Measurements from ENCODE around the gene ZNF134. TPM values are rescaled to one million over a fixed set of nuclear protein-coding genes. Genes with fewer than 3 reads are reported as not detected.
A peak's percentile ranks its signal among the peaks of the same experiment; 100 is the strongest.

ZNF134 gene
- total and polyA plus RNA-seq, 9 of the 15 experiments (the other 6 are each of a cell fraction or from before 2014, with no cell fraction given): 1.3 to 10.0 (median 5.7) TPM

GRCh38 chr19:57599761-57600383 is 14.2 kb upstream of the ZNF134 start, which contains the start of gene ZNF530 (continued):
- no peak for TF ChIP-seq ZNF518B (CRISPR knock-in tag; IDR thresholded peaks at IDR 0.05)
- TF ChIP-seq PRMT5 (CRISPR knock-in tag; IDR thresholded peaks at IDR 0.05): no peak
- no peak for TF ChIP-seq SRSF3 (IDR thresholded peaks at IDR 0.05; ENCODE audit: insufficient read depth, low read length)
- no peak for TF ChIP-seq ZSCAN32 (CRISPR knock-in tag; IDR thresholded peaks at IDR 0.05)
- TF ChIP-seq ZNF316 (IDR thresholded peaks at IDR 0.05): no peak
- no peak for TF ChIP-seq HMGN3 (IDR thresholded peaks at IDR 0.05; ENCODE audit: borderline replicate concordance, extremely low read depth, insufficient read length, low read depth, low read length)
- TF ChIP-seq TAF7 (tag; IDR thresholded peaks at IDR 0.05): no peak
- TF ChIP-seq, protein P1, sequence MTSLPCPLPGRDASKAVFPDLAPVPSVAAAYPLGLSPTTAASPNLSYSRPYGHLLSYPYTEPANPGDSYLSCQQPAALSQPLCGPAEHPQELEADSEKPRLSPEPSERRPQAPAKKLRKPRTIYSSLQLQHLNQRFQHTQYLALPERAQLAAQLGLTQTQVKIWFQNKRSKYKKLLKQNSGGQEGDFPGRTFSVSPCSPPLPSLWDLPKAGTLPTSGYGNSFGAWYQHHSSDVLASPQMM (CRISPR knock-in tag; IDR thresholded peaks at IDR 0.05): no peak
- TF ChIP-seq, protein P2, sequence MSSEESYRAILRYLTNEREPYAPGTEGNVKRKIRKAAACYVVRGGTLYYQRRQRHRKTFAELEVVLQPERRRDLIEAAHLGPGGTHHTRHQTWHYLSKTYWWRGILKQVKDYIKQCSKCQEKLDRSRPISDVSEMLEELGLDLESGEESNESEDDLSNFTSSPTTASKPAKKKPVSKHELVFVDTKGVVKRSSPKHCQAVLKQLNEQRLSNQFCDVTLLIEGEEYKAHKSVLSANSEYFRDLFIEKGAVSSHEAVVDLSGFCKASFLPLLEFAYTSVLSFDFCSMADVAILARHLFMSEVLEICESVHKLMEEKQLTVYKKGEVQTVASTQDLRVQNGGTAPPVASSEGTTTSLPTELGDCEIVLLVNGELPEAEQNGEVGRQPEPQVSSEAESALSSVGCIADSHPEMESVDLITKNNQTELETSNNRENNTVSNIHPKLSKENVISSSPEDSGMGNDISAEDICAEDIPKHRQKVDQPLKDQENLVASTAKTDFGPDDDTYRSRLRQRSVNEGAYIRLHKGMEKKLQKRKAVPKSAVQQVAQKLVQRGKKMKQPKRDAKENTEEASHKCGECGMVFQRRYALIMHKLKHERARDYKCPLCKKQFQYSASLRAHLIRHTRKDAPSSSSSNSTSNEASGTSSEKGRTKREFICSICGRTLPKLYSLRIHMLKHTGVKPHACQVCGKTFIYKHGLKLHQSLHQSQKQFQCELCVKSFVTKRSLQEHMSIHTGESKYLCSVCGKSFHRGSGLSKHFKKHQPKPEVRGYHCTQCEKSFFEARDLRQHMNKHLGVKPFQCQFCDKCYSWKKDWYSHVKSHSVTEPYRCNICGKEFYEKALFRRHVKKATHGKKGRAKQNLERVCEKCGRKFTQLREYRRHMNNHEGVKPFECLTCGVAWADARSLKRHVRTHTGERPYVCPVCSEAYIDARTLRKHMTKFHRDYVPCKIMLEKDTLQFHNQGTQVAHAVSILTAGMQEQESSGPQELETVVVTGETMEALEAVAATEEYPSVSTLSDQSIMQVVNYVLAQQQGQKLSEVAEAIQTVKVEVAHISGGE (CRISPR knock-in tag; IDR thresholded peaks at IDR 0.05): peak; percentile 31 to 93 (median 70); a peak in 5 of 6 replicates
- no peak for TF ChIP-seq BRF2 (IDR thresholded peaks at IDR 0.05; ENCODE audit: borderline replicate concordance, insufficient read depth, insufficient read length)
- TF ChIP-seq ZNF586 (CRISPR knock-in tag; conservative IDR thresholded peaks at IDR 0.05): no peak
- TF ChIP-seq WHSC1 (IDR thresholded peaks at IDR 0.05; ENCODE audit: low read length): no peak
- TF ChIP-seq CBX5 (IDR thresholded peaks at IDR 0.05; ENCODE audit: borderline replicate concordance, low read depth): no peak
- no peak for TF ChIP-seq MYNN (IDR thresholded peaks at IDR 0.05)
- no peak for TF ChIP-seq MYNN (CRISPR knock-in tag; IDR thresholded peaks at IDR 0.05)
- TF ChIP-seq ETV1 (tag; conservative IDR thresholded peaks at IDR 0.05; ENCODE audit: low read depth): peak; percentile 80
- no peak for TF ChIP-seq ELF2 (CRISPR knock-in tag; IDR thresholded peaks at IDR 0.05)
- TF ChIP-seq TGIF2 (CRISPR knock-in tag; IDR thresholded peaks at IDR 0.05): no peak
- TF ChIP-seq MTA3 (IDR thresholded peaks at IDR 0.05; ENCODE audit: borderline replicate concordance): peak; percentile 30; the same call in 1 of the 2 replicates
- no peak for TF ChIP-seq GATAD2A (IDR thresholded peaks at IDR 0.05)
- no peak for TF ChIP-seq ZNF140 (CRISPR knock-in tag; IDR thresholded peaks at IDR 0.05)
